ENCODE results near the gene FGFR4. TPM values are rescaled to one million over a fixed set of nuclear protein-coding genes. Genes with fewer than 3 reads are reported as not detected.

The FGFR4 gene
- total RNA-seq, 3 donors from 2014 or later (not counting 1 experiment from before 2014, with no cell fraction given): 0.72 to 1.5 (median 1.3) TPM

- WGBS (ENCODE audit: insufficient coverage): 97% methylated on average over 4 of the region's 4 CpGs
- no peak for TF ChIP-seq CTCF (IDR thresholded peaks at IDR 0.05)
- Mint-ChIP-seq H3K27me3 (ENCODE audit: low read depth in 2 of 2) (peaks cover 0 to 3% of the 10 kb centered on the region in 2 donors), H3K4me3 (no peak overlapping the region), H3K36me3 (no peaks in the 10 kb centered on the region), H3K27ac (no peak overlapping the region), H3K4me1 (peaks cover 0 to 11% of the 10 kb centered on the region in 2 donors), H3K9me3 (no peaks in the 10 kb centered on the region)
- Histone ChIP-seq H3K27me3 (ENCODE audit: control insufficient read depth, insufficient read depth, low read length) (no peaks in the 10 kb centered on the region), H3K4me3 (ENCODE audit: low read length) (no peak overlapping the region), H3K36me3 (ENCODE audit: control insufficient read depth, insufficient read depth, low read length) (no peaks in the 10 kb centered on the region), H3K4me1 (ENCODE audit: control insufficient read depth, insufficient read depth, low read length) (peaks cover 4% of the 10 kb centered on the region), H3K27ac (ENCODE audit: low read length) (no peak overlapping the region), H3K9me3 (ENCODE audit: control insufficient read depth, insufficient read depth, low read length) (no peaks in the 10 kb centered on the region)
- ATAC-seq: no peak
- peak in 1 of 2 donors; percentile 39 for DNase-seq
- intact Hi-C loops (cut with micrococcal nuclease): no loop called here
Measured at GRCh38 chr5:177124486-177124991, 37.8 kb downstream of the FGFR4 start.

- Mint-ChIP-seq H3K9me3 (no peaks in the 10 kb centered on the region), H3K4me1 (peaks cover 0 to 19% of the 10 kb centered on the region in 2 donors), H3K36me3 (no peaks in the 10 kb centered on the region), H3K4me3 (no peak overlapping the region), H3K27me3 (ENCODE audit: low read depth in 2 of 2) (peaks cover 0 to 3% of the 10 kb centered on the region in 2 donors), H3K27ac (no peak overlapping the region)
- Histone ChIP-seq H3K4me1 (ENCODE audit: control insufficient read depth, insufficient read depth, low read length) (peaks cover 4% of the 10 kb centered on the region), H3K9me3 (ENCODE audit: control insufficient read depth, insufficient read depth, low read length) (no peaks in the 10 kb centered on the region), H3K36me3 (ENCODE audit: control insufficient read depth, insufficient read depth, low read length) (no peaks in the 10 kb centered on the region), H3K4me3 (ENCODE audit: low read length) (no peak overlapping the region), H3K27ac (ENCODE audit: low read length) (no peak overlapping the region), H3K27me3 (ENCODE audit: control insufficient read depth, insufficient read depth, low read length) (no peaks in the 10 kb centered on the region)
- no peak for DNase-seq
- intact Hi-C loops (cut with micrococcal nuclease): no loop called here
- ATAC-seq: no peak
- TF ChIP-seq CTCF (IDR thresholded peaks at IDR 0.05): no peak
- WGBS (ENCODE audit: insufficient coverage): no CpG with 5 or more reads among the region's 1 CpG
Measured at GRCh38 chr5:177126771-177127170, 40.1 kb downstream of the FGFR4 start.

- Mint-ChIP-seq H3K27me3 (ENCODE audit: low read depth in 2 of 2) (no peaks in the 10 kb centered on the region), H3K4me3 (no peak overlapping the region), H3K9me3 (no peaks in the 10 kb centered on the region), H3K4me1 (peaks cover 0 to 24% of the 10 kb centered on the region in 2 donors), H3K36me3 (no peaks in the 10 kb centered on the region), H3K27ac (peak overlapping the region in 1 of 2 donors; percentile 20)
- intact Hi-C loops (cut with micrococcal nuclease): no loop called here
- ATAC-seq (no peak), DNase-seq (peak in 1 of 2 donors; percentile 64)
- Histone ChIP-seq H3K27me3 (ENCODE audit: control insufficient read depth, insufficient read depth, low read length) (no peaks in the 10 kb centered on the region), H3K36me3 (ENCODE audit: control insufficient read depth, insufficient read depth, low read length) (no peaks in the 10 kb centered on the region), H3K4me1 (ENCODE audit: control insufficient read depth, insufficient read depth, low read length) (peaks cover 10% of the 10 kb centered on the region), H3K27ac (ENCODE audit: low read length) (no peak overlapping the region), H3K9me3 (ENCODE audit: control insufficient read depth, insufficient read depth, low read length) (no peaks in the 10 kb centered on the region), H3K4me3 (ENCODE audit: low read length) (no peak overlapping the region)
- 46% methylated on average over 4 of the region's 4 CpGs for WGBS (ENCODE audit: insufficient coverage)
- TF ChIP-seq CTCF (IDR thresholded peaks at IDR 0.05): no peak
Measured at GRCh38 chr5:177128551-177128981, 41.9 kb downstream of the FGFR4 start.

Measured in natural killer cell (primary cell).